ENCODE measurements around the gene CRACR2A.

DNA sequence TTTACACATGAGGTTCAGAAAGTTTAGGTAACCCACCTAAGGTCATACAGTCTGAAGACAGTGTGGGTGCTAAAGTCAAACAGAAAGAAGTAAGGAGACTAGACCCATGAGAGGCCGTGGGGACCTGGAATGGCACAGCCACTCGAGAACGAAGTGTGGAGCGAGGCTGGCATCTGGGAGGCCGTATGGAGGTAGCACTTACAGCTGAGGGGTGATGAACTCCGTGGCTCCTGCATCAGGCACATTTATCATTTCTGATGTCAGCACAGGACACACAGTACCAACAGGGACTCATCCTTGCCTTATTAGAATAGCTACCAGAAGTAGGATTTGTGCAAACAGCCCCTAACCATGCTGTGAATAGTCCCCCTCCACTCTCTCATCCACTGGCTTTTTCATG lies 30.5 kb downstream of the CRACR2A start:
- TF ChIP-seq, protein P1, sequence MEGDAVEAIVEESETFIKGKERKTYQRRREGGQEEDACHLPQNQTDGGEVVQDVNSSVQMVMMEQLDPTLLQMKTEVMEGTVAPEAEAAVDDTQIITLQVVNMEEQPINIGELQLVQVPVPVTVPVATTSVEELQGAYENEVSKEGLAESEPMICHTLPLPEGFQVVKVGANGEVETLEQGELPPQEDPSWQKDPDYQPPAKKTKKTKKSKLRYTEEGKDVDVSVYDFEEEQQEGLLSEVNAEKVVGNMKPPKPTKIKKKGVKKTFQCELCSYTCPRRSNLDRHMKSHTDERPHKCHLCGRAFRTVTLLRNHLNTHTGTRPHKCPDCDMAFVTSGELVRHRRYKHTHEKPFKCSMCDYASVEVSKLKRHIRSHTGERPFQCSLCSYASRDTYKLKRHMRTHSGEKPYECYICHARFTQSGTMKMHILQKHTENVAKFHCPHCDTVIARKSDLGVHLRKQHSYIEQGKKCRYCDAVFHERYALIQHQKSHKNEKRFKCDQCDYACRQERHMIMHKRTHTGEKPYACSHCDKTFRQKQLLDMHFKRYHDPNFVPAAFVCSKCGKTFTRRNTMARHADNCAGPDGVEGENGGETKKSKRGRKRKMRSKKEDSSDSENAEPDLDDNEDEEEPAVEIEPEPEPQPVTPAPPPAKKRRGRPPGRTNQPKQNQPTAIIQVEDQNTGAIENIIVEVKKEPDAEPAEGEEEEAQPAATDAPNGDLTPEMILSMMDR (IDR thresholded peaks at IDR 0.05; ENCODE audit: insufficient read depth, low read length) = no peak
- TF ChIP-seq POLR2AphosphoS5 (IDR thresholded peaks at IDR 0.05; ENCODE audit: low read depth) (no peak), GABPA (IDR thresholded peaks at IDR 0.05; ENCODE audit: low read depth) (no peak)
- TF ChIP-seq, protein P2, sequence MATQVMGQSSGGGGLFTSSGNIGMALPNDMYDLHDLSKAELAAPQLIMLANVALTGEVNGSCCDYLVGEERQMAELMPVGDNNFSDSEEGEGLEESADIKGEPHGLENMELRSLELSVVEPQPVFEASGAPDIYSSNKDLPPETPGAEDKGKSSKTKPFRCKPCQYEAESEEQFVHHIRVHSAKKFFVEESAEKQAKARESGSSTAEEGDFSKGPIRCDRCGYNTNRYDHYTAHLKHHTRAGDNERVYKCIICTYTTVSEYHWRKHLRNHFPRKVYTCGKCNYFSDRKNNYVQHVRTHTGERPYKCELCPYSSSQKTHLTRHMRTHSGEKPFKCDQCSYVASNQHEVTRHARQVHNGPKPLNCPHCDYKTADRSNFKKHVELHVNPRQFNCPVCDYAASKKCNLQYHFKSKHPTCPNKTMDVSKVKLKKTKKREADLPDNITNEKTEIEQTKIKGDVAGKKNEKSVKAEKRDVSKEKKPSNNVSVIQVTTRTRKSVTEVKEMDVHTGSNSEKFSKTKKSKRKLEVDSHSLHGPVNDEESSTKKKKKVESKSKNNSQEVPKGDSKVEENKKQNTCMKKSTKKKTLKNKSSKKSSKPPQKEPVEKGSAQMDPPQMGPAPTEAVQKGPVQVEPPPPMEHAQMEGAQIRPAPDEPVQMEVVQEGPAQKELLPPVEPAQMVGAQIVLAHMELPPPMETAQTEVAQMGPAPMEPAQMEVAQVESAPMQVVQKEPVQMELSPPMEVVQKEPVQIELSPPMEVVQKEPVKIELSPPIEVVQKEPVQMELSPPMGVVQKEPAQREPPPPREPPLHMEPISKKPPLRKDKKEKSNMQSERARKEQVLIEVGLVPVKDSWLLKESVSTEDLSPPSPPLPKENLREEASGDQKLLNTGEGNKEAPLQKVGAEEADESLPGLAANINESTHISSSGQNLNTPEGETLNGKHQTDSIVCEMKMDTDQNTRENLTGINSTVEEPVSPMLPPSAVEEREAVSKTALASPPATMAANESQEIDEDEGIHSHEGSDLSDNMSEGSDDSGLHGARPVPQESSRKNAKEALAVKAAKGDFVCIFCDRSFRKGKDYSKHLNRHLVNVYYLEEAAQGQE (IDR thresholded peaks at IDR 0.05; ENCODE audit: insufficient replicate concordance, low read depth) = no peak
